Glomerular visceral epithelial cell (primary cell): ENCODE results near the gene SLC35F4.
"Not testable (repeated sequence)": the region's sequence is repeated elsewhere in the genome, so short reads cannot be mapped to it uniquely, and the experiment has no call there.

Source experiments
- DNase-seq: peaks from one replicate; pipeline ENCODE4 v3.0.0-alpha.2; 2016; ENCODE audit errors: extremely low spot score

SLC35F4 gene

DNA sequence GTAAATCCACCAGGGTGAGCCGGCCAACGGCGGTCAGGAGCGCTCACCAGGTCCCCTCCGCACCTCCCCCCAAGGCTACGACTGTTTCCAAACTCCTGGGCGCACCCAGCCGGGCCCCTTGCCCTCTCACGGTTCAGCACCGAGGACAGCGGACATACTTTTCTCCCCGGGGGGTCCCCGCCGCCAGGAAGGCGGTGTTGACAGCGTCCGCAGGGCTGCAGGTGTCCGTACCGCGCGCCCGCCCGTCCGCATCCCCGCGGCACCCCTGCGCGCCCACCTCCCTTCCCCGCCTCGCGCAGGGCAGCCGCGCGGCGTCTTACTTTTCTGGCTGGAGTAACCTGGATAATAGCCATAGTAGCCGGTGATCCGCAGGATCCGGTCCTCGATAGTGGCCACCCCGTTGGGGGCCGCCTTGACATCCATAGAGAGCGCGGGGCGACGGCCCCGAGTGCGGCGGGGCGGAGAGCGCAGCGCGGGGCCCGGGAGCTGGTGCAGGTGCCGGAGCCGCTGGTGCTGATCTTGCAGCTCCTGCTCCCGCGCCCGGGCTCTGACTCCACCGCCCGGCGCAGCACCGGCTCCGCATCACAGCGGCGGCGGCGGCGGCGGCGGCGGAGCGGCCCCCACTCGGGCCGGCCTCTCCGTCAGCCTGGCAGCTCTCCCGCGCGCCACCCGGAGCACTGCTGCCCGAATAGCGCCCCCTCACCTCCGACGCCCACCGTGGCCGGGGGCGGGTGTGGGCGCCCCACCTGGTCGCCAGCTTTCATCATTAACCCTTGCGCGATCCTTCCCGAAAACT, at the start of gene SLC35F4:
Gene SLC35F4, minus strand, starts transcription at position 690 of the 796 bp plus-strand sequence.
- DNase-seq: peak; percentile 55

DNA sequence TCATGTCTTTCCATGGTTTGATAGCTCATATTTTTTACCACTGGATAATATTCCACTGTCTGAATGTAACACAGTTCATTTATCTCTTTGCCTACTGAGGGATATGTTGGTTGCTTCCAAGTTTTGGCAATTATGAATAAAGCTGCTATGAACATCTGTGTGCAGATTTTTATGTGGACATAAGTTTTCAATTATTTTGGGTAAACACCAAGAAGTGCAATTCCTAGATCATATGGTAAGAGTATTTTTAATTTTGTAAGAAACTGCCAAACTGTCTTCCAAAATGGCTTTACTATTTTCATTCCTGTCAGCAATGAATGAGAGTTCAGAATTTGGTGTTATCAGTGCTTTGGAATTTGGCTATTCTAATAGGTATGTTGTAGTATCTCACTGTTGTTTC, 43.7 kb upstream of the SLC35F4 start:
- no peak for DNase-seq

DNA sequence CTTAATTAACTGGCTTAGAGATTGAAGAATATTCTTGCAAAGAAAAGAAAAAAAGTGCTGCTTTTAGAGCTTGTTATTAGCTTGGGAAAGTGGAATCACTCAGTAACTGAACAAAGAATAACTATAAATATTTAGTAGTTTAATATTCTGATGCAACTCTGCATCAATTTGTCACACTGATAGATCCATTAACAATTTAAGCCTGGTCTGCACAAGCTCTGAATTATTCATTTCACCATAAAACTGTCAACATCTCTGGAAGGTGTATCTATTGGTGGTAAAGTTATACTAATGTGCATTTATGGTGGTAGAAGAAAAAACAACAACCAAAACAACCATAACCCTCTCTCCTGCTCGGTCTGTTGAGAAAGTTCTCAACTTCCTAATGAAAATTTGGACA, 38.1 kb upstream of the SLC35F4 start:
- no peak for DNase-seq

DNA sequence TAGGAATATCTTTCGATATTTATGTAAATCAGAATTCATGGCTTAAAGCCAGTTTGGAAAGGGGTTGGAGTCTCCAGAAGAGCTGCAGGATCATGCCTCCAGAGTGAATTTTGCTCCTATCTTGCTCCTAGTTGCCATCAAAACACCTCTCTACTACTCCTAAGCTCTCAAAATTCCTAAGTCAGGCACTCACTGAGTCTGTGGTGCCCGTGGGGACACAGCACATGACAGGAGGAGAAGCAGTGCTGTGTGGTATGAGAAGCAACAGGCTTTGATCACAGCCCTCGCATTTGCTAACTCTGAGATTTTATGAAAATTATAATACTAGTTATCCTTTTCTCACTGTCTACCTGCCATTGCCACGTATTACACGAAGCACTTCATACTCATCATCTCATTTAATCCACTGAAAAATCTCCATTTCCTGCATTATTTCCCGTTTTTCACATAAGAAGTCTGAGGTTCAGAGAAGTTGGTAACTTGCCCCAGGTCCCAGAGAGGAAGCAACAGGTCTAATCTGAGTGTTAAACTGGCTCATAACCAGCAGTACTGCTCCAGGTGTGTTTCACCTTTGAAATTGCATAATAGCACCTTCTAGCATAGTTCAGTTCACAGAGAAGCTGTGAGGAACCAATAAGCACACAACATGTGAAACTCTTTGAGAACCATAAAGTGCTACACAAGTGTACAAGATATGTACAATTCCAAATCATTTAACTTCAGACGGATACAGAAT, 33.1 kb upstream of the SLC35F4 start:
- no peak for DNase-seq

DNA sequence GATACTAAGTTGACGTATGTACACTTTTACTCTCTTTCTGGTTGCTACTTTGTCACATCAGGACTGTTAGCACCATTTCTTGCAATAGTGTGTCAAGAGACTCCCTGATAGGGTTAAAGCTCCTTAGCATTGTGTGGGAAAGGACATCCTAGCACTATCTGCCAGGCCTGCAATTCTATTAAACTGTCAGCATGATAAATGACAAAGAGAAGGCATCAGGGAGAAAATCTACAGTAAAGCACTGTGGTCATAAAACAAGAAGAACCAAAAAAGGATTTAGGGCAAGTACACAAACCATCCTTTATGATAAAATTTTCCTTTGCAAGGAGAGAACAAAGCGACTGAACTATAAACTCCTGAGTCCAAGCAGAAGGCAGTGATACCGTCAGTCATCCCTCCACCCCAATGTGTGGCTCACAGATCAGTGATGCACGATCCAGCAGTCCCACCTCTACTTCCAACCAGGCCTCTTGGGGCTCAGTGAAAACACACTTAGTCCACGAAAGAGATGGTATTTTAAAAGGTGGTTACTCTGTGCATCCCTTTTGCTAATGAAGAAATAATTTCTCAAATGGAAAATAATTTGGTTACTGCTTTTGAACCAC, 31.4 kb upstream of the SLC35F4 start:
- DNase-seq: no peak

DNA sequence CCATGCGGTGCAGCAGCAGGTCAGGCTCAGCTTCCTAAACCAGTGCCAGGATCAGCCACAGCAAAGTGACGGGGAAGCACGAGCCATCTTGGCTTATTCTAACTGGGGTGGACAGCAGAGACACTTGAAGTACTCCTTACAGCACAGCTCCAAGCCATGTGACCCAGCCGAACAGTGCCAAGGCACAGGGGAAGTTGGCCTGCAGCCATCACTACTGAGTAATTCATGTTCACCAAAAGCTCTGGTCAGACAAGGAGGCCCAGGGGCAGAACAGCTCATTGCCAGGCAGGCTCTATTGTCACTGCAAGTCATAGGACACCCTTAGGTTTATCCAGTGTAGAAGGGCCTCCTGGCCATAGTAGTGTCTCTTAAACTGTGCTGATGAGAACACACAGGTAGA, 23.4 kb upstream of the SLC35F4 start:
- DNase-seq: peak; percentile 73

DNA sequence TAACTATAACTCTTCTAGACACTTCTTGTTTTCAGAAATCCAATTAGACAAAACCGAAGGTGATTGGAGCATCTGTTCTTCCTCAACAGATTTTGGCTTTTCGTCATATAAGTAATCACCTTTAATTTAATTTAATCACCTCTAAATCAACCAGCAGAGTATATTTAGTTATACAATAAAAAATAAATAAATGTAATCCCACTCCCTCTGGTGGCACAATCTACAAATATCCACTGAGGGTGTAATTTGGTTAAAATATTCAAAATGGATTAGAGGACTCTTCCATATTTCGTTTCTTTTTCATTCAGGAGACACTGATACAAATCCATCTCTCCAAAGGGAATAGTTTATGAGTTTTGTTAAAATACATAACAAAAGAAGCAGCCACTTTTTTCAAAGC, 18.3 kb upstream of the SLC35F4 start:
- no peak for DNase-seq

DNA sequence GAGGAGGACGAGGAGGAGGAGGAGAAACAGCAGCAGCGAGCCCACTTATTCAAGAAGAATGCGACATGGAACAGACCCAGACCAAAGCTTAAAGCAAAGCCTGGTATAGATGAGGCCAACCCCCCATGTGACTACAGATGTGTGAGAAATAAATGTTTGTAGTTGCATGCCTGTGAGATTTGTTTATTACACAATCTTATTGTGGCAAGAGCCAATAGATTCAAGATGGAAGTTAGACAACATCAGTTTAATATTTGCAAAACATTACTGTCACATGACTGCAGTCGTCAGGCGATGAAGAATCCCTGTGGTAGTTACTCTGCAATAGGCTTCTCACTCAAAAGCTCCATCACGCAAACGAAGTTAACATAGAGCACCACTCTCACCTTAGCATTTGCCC, 17.2 kb upstream of the SLC35F4 start:
- no peak for DNase-seq

DNA sequence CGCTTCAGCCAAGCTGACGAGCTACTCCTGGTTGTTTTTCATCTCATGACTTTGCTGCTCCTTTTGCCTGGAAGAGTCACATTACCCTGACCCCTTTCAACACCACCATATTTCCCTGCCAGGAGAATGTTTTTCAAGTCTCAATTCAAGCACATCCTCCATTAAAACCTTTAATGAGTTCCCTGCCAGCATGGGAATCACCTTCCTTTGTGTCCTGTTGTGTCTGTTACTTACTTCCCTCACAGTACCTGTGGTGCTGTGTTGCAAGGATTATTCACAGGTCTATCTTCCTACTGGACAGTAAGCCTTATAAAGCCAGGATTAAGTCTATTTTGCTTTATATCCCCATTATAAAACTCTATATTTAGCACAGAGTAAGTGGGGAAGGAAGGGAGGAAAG, 13.6 kb upstream of the SLC35F4 start:
- no peak for DNase-seq

DNA sequence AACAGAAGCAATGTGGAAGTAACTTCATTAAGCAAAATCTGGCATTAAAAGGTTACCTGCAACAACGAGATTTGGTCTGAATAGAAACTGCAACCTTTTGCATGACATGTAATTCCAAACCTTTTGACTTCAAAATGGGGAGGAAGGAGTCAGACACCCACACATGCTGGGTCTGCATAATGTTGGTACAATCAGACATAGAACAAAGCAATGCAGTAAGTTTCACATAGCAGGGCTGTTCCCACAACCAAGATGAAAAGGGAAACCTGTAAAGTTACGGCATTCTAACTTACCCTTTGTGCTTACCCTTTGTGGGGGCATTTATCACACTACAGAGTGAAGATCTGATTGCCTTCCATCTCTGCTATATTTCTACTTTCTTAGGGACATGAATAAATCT, 10.1 kb upstream of the SLC35F4 start:
- no peak for DNase-seq

DNA sequence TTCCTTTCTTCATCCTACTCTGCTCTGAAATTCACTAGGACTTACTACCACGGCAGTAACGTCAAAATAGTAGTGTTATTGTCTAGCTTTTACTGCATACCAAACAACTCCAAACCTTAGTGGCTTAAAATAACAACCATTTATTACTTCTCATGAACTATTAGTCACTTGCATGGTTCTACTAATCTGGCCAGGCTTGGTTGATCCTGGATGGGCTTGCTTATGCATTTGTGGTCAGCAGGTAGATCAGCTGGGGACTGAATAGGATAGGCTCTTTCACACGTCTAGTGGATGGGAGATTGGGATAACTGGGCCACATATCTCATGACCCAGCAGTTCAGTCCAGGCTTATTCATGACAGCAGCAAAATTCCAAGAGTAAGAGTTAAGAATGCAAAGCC, 9.4 kb upstream of the SLC35F4 start:
- no peak for DNase-seq

DNA sequence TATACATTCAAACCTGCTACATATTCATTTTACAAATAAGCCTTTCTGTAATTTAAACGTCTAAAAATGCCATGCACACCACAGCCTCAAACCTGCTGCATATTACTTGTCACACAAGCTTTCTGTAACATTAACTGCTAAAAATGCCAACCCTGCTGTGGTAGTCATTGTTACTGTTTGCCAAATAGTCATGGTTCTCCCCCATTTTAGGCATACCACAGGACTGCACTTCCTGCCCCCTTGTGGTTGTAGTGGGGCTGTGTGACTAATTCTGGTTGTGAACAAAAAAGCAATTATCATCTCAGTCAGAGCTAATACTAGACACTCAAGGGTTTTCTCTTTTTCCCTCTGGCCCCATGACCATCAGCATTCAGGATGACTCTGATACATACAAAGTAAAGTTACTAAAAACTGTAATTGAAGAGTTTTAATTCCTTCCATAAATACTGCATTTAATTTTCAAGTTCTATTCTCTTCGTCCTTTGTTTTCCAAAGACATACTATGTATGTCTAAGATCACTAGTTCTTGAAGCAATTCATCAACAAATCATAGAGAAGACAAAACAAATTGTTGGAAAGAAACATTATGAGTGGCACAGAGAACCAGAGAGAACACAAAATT, 5.7 kb upstream of the SLC35F4 start:
- DNase-seq: peak; percentile 66

DNA sequence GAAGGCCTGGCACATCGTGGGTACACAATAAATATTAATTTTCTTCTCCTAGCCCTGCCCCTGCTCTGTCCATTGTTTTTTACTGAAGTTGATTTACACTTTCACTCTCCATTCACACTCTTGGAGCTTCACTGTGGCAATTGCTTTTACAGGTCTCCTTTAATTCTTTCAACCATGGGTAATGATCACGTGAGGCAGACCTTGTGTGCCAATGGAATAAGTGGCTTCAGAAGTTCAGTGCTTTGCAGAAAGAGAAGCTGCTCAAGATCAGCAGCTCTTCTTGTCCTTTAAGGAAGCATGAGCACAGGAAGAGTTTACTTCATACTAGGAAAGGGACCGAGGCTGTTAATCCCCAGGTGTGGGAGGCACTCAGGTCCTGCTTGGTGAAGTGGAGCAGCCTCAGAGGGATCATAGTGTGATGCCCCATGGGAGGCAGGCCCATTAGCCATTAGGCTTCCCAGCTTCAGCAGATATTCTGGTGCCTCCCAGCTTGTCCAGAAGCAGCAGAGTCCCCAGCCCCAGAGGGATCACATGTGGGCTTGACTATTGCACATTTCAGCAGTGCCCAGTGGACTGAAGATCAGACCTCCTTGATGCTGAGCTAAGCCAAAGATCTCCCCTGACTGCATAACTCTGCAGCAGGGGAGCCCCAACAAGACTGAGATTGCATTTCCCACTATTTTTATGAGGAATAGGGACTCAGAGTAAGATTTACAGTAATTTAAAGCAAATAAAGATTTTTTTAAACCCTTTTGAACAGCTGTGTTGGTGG, 5.0 kb upstream of the SLC35F4 start:
- DNase-seq: no peak

DNA sequence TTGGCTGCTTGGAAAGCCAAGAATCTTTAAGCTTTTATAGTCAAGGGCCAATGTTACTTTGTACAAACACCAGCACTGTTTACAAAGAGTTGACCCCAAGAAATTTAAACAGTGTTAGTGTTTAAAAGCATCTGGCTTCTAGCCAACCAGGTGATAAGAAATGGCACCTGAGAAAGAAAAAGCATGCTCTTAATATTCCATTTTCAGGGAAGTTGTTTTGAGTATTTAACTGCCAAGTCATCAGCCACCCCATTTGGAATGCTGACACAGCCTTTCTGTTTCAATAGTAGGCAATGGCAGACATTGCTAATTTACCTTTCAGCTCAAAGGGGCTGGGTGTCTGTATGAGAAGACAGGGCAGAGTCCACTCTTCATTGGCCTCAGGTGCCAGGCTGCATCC, 3.7 kb upstream of the SLC35F4 start:
- no peak for DNase-seq

DNA sequence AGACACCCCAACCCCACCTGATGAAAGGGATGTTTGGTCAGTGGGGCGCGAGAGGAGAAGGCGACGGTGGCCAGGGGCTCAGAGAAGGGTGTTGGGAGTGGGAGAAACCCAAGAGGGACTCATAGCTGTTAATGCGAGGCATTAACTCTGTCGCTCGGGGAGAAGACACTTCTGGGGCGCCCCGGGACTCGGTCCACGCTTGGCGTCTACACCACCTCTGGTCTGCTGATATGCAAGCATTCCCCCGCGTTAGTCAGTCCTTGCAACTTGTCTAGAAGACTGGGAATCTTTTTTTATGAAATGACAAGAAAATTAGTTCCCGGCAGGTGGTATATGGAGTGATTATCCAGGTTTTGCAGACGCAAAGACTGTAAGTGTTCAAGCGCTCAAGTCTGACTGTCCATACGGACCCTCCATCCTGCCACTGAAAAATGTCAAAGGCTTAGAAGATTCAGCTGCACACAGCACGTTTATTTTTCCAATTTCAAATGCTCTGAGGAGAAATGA, 360 bp upstream of the SLC35F4 start:
- no peak for DNase-seq

DNA sequence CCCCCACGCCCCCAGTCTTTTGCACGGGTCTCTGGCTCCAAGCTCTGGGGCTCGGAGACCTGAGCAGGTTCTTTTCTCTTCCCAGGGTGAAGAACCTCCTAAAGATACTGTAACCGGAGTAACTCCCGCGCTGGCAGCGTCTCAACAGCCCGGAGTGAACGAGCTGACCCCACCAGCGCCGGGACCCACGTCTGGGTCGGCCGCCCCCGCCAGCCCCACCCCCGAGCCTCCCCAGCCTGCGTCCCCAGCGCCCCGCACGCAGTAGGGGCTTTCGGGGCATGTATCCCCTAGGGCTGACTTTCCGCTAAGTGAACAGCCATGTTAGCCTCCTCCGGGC, 858 bp downstream of the SLC35F4 start:
- no peak for DNase-seq

DNA sequence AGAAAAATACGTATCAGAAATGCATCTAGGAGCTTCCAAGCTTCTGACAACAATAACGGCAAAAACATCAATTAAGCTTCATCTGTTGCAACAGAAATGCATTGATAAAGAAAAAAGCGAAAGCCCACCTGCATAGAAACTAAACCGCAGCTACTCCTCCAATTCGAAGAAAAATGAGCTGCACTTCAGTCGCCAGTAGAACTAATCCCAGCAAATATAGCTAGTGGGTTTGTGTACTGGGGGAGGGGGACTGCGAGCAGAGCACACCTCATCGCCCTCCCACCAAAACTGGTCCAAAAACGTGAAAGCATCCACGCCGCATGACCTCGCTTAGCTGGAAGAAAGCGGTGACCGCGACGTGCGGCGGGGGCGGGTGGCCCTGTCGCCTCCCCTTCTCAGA, 1.2 kb downstream of the SLC35F4 start:
- no peak for DNase-seq

DNA sequence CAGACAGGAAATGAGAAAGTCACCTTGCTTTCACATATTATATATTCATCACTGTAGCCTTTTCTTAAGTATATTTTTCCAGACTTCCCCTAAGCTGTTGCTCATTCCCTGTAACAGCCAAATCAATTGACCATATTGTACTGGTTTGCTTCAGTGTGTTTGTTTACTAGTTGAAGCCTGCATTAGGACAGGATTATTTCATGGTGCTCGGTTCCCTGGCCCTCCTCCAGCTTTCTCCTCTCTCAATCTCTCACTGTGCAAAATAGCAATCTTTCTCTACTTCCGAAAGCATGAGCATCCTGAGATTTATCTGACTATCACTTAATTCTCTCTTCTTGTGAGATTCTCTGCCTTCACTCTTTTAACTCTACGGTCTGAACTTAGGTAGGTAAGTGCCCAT, 2.4 kb downstream of the SLC35F4 start:
- DNase-seq: no peak

DNA sequence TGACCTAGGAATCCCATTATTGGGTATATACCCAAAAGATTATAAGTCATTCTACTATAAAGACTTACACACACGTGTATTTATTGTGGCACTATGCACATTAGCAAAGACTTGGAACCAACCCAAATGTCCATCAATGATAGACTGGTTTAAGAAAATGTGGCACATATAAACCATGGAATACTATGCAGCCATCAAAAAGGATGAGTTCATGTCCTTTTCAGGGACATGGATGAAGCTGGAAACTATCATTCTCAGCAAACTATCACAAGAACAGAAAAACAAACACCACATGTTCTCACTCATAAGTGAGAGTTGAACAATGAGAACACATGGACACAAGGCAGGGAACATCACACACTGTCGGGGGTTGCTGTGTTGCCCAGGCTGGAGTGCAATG, 10.2 kb downstream of the SLC35F4 start:
- not testable (repeated sequence) for DNase-seq

DNA sequence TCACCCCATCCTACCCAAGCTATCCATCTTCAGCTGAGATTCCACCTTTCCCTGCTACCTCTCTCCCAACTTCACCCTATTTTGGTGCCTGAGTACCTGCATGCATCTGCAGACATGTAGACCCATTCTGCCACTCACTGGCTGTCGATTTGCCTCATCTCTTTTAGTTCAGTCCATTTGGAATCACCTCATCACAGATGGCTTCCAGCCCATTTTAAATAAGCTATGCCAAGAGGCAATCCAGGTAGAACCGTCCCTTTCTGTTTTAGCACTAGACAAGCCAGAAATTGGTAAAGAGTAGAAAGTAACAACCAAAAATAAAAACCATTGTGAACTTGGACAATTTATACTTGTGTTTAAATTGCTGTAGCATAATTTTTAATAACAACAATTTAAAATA, 11.3 kb downstream of the SLC35F4 start:
- DNase-seq: no peak

DNA sequence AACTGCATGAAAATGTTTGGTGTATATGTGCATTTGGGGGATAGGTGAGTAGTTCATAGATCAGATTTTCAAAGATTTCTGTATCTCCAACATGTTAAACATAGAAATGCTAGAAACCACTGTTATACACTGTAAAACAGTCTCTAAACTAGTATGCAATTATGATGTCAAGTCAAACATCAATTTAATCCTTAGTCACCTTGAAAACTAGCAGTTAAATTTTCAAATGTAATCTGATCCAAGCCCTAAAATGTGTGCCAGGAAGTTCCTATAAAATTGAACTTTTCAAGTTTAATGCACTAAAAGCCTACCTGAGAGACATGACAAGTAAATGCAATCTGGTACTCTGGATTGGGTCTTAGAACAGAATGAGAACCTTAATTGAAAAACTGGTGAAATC, 14.5 kb downstream of the SLC35F4 start:
- no peak for DNase-seq

DNA sequence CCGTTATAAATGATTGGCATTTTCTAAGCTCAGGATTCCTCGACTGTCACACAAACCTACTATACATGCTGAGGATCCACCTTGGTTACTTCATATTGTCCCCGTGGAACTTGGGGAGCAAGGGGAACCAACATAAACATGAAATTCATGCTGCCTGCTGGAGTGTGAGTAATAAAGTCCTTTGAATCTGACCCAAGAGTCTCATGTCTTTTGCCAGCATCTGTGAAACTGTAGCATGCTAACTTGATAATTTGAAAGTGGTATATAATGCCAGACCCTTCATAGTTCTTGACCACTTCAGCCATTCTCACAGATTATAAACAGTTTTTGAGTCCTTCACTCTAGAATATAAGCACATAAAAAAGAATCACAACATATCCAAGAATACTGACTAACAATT, 17.1 kb downstream of the SLC35F4 start:
- no peak for DNase-seq
